GM18502 (cell line): Measurements from ENCODE around the gene CDHR1.
A peak's percentile ranks its signal among the peaks of the same experiment; 100 is the strongest.

Source experiments
- ATAC-seq: cut with Tn5 transposase; IDR thresholded peaks from one replicate; pipeline ENCODE4 v1.9.1; 2021; ENCODE audit warnings: mild to moderate bottlenecking; ENCODE audit not compliant: unreplicated experiment, poor library complexity

CDHR1 gene

DNA sequence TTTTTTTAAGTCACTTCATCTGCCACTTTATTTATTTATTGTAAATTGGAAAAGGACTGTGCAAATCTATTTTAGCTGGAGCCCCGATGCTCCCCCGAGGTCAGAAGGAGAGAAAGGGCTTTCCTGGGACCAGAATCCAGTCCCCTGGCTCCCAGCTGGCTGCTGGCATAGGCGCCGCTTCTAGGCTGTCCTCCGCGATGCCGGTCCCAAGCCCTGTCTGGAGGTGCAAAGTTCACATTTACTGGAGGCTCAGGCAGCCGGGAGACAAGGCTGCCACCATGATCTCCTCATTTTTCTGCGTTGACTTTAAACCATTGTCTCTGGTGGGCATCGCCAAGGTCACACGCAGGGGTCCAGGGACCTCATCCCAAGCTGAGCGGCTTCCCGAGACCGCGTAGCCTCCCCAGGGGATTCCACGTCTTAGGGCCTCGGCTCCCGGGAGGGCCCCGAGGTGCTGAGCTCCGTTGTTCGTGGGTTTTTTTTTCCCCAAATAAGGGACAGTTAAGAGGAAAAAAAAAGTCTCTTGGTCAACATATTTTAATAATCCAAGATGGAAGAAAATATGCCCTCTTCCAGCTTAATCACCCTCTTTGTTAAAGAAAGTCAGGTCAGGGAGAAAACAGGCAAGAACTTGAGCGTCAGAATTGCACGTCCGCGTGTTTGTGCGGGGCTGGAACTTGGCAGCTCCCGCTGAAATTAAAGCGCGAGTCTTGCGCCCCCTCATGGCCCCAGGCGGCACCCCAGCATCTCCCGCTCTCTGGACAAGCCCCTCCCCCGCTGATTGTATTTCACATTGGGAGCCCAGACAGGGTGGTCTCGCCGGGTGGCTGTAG lies 62.4 kb downstream of the CDHR1 start:
- ATAC-seq: no peak

GRCh38 chr10:84257343-84258020 lies 63.1 kb downstream of the CDHR1 start:
- ATAC-seq: no peak

- no peak for ATAC-seq
Measured at GRCh38 chr10:84258034-84258695, 63.8 kb downstream of the CDHR1 start.

DNA sequence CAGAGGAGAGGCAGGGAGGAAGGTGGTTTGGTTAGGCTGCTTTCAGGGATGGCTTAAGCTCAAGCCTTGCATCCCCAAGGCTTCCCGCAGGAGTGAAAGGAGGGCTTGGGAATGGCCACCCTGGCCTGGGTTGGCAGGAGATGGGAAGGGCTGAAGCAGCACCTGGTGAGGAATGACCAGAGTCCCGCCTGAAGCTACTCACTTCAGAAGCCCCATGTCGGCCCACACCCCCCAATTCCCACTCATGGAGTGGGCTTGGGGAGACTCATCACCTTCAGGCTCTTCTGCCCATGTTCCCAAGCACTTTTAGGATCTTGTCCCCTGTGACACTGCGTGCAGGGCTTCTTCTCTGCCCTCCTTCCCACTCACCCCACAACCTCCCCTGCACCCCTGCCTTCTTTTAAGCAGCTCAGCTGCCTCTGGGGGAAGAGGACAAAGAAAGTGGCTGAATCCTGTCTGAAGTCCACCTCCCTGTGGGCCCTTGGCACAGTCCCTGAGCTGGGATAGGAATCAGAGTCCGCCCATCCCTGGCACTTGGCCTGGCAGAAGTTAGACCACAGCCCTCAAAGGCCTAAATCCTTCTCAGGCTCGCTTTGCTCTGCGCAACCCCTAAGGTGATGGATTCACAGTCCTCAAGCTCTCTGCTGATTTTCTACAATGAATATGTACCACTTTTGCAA lies 67.0 kb downstream of the CDHR1 start:
- ATAC-seq: no peak

GRCh38 chr10:84262190-84262956 lies 68.0 kb downstream of the CDHR1 start:
- ATAC-seq: no peak

GRCh38 chr10:84263716-84264115 lies 69.4 kb downstream of the CDHR1 start:
- ATAC-seq: no peak

DNA sequence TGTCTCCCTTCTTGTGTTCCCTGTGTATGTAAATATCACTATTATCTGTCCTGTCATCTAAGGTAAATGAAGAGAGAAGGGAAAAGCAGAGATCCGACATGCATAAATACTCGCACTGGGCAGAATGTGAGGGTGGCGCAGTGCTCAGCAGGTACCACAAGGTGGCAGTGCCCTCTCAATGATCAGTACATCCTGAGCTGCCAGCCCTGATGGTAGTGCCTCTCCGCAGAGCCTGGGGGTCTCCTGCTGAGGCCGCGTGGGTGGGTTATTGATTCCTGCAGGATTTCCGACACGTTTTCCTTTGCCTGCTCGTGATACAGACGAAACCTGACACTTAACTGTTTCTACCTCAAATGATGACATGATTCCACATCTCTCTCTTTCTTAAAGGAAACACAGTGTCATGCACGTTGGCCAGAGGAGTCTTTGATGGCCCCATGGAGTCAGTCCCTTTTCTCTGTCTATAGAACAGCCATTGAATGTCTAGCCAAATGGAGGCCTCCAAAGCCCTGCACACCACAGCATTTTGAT lies 70.3 kb downstream of the CDHR1 start:
- peak; percentile 96 for ATAC-seq

- ATAC-seq: no peak
Measured at GRCh38 chr10:84265418-84265817, 71.1 kb downstream of the CDHR1 start.

GRCh38 chr10:84267503-84268126 lies 73.3 kb downstream of the CDHR1 start:
- ATAC-seq: peak; percentile 55

GRCh38 chr10:84269162-84269561 lies 74.8 kb downstream of the CDHR1 start:
- no peak for ATAC-seq
